HepG2 (cell line): Measurements from ENCODE around the gene WNK4. TPM values are rescaled to one million over a fixed set of nuclear protein-coding genes. Genes with fewer than 3 reads are reported as not detected.

ENCODE experiments used
- AGO2 ChIP-seq: fragments of 200-400 bp; formaldehyde crosslinking; optimal IDR thresholded peaks from 2 replicates; pipeline ENCODE3; 2017; ENCODE audit warnings: mild to moderate bottlenecking, low read depth, low read length, moderate library complexity
- ATF2 ChIP-seq: sonication (generic); formaldehyde crosslinking; IDR thresholded peaks from 2 replicates; pipeline ENCODE4 v1.4.0; 2020; ENCODE audit warnings: missing genetic modification reagents
- HCFC1 ChIP-seq: fragments of 150-350 bp; IDR thresholded peaks from 2 replicates; pipeline ENCODE4 v1.6.1; 2014; ENCODE audit warnings: low read depth, low read length
- IRF1 ChIP-seq: sonication (generic); formaldehyde crosslinking; IDR thresholded peaks from 2 replicates; pipeline ENCODE4 v1.4.0; 2020; ENCODE audit warnings: low read depth, mild to moderate bottlenecking, missing genetic modification reagents
- KAT7 ChIP-seq: IDR thresholded peaks from 2 replicates; pipeline ENCODE4 v1.6.1; 2018; ENCODE audit warnings: borderline replicate concordance, missing compliant biosample characterization
- KDM4B ChIP-seq: sonication (generic); formaldehyde crosslinking; IDR thresholded peaks from 2 replicates; pipeline ENCODE4 v1.4.0; 2020; ENCODE audit warnings: missing genetic modification reagents
- KDM5B ChIP-seq: sonication (generic); formaldehyde crosslinking; IDR thresholded peaks from 2 replicates; pipeline ENCODE4 v1.4.0; 2020; ENCODE audit warnings: missing genetic modification reagents, mild to moderate bottlenecking, borderline replicate concordance
- MAFF ChIP-seq: IDR thresholded peaks from 2 replicates; pipeline ENCODE4 v1.6.1; 2011; ENCODE audit warnings: low read depth, low read length, improper control_type of control experiment
- RBM39 ChIP-seq: fragments of 200-400 bp; formaldehyde crosslinking; IDR thresholded peaks from one replicate; pipeline ENCODE4 v1.6.1; 2018; ENCODE audit warnings: antibody characterized with exemption, mild to moderate bottlenecking, low read depth, low read length; ENCODE audit not compliant: poor library complexity, severe bottlenecking
- TEAD2 ChIP-seq: sonication (generic); formaldehyde crosslinking; IDR thresholded peaks from 2 replicates; pipeline ENCODE4 v1.9.0; 2021; ENCODE audit warnings: missing genetic modification reagents
- ZBTB20 ChIP-seq: sonication (generic); formaldehyde crosslinking; IDR thresholded peaks from 2 replicates; pipeline ENCODE4 v1.8.1; 2023; ENCODE audit warnings: missing genetic modification reagents, low read depth, mild to moderate bottlenecking, borderline replicate concordance
- ZBTB3 ChIP-seq: sonication (generic); formaldehyde crosslinking; IDR thresholded peaks from 2 replicates; pipeline ENCODE4 v1.4.0; 2020; ENCODE audit warnings: low read depth, mild to moderate bottlenecking, moderate library complexity, missing genetic modification reagents, borderline replicate concordance
- ZFX ChIP-seq: sonication (generic); formaldehyde crosslinking; IDR thresholded peaks from 2 replicates; pipeline ENCODE4 v1.4.0; 2020; ENCODE audit warnings: mild to moderate bottlenecking, low read depth, missing genetic modification reagents, moderate library complexity
- ZNF20 ChIP-seq: sonication (generic); formaldehyde crosslinking; IDR thresholded peaks from 2 replicates; pipeline ENCODE4 v1.4.0; 2020; ENCODE audit warnings: mild to moderate bottlenecking, moderate library complexity, missing genetic modification reagents
- ZNF317 ChIP-seq: sonication (generic); formaldehyde crosslinking; IDR thresholded peaks from 2 replicates; pipeline ENCODE4 v1.5.0; 2020; ENCODE audit warnings: mild to moderate bottlenecking, missing genetic modification reagents
- ZNF326 ChIP-seq: sonication (generic); formaldehyde crosslinking; IDR thresholded peaks from 2 replicates; pipeline ENCODE4 v1.4.0; 2020; ENCODE audit warnings: missing genetic modification reagents, borderline replicate concordance
- ZNF484 ChIP-seq: sonication (generic); formaldehyde crosslinking; IDR thresholded peaks from 2 replicates; pipeline ENCODE4 v1.5.1; 2020; ENCODE audit warnings: mild to moderate bottlenecking, low read depth, missing genetic modification reagents, borderline replicate concordance
- ZNF563 ChIP-seq: sonication (generic); formaldehyde crosslinking; IDR thresholded peaks from 2 replicates; pipeline ENCODE4 v1.8.0; 2022; ENCODE audit warnings: mild to moderate bottlenecking, moderate library complexity, missing genetic modification reagents
- ZNF704 ChIP-seq: sonication (generic); formaldehyde crosslinking; IDR thresholded peaks from 2 replicates; pipeline ENCODE4 v1.8.1; 2023; ENCODE audit warnings: mild to moderate bottlenecking, inconsistent platforms, moderate library complexity, missing genetic modification reagents, borderline replicate concordance
- ZNF850 ChIP-seq: sonication (generic); formaldehyde crosslinking; conservative IDR thresholded peaks from 2 replicates; pipeline ENCODE4 v1.9.0; 2021; ENCODE audit warnings: mild to moderate bottlenecking, missing genetic modification reagents
- polyA plus RNA-seq, 8 experiments: library from polyadenylated mRNA; depleted of rRNA in 3 of 8; stranded (reverse) in 7 of 8; unstranded in 1 of 8; fragments of >200 nt; fragmentation: Illumina TruSeq in 4 of 8; extraction: Trizol in 4 of 8; gene quantifications; 2 replicates each; pipeline versions ENCODE4 v1.2.1 to v1.2.3, GENCODE V29; 2011 to 2016; ENCODE audit warnings: low read depth in 4 of 8, missing spikeins in 1 of 8, mixed read lengths in 1 of 8; ENCODE audit not compliant: insufficient read depth in 1 of 8
- total RNA-seq, 5 experiments: library from RNA; depleted of rRNA; stranded (reverse); fragments of >200 nt; fragmentation: Illumina TruSeq; extraction: Trizol; gene quantifications; 2 replicates each; pipeline ENCODE4 v1.2.3, GENCODE V29; 2016; ENCODE audit warnings: low read depth in 1 of 5
- TF ChIP-seq, protein P1 (sequence below): IDR thresholded peaks from 2 replicates; pipeline ENCODE4 v1.6.1; 2012; ENCODE audit warnings: low read length, improper control_type of control experiment
- TF ChIP-seq, protein P2 (sequence below): IDR thresholded peaks from 2 replicates; pipeline ENCODE4 v1.6.1; 2016

The WNK4 gene
- total and polyA plus RNA-seq, 2 of the 13 experiments (the other 11 are each of a cell fraction or from before 2014, with no cell fraction given) = 2.7 to 13.7 TPM

GRCh38 chr17:42744806-42745617 is 35.4 kb upstream of the WNK4 start, which contains the start of gene EZH1 (continued):
- TF ChIP-seq ATF2 (CRISPR knock-in tag) = no peak
- TF ChIP-seq ZNF326 = no peak
- peak; percentile 88; the same call in 1 of the 2 replicates for TF ChIP-seq ZNF563 (CRISPR knock-in tag)
- peak; percentile 98 for TF ChIP-seq ZFX
- peak; percentile 88 for TF ChIP-seq AGO2
- TF ChIP-seq ZBTB3 = no peak
- no peak for TF ChIP-seq MAFF
- no peak for TF ChIP-seq HCFC1
- no peak for TF ChIP-seq ZNF484 (CRISPR knock-in tag)
- no peak for TF ChIP-seq IRF1 (CRISPR knock-in tag)
- TF ChIP-seq TEAD2 (CRISPR knock-in tag) = no peak; the same call in 1 of the 2 replicates
- TF ChIP-seq ZNF850 (CRISPR knock-in tag) = no peak
- no peak; the same call in 1 of the 2 replicates for TF ChIP-seq ZBTB20 (CRISPR knock-in tag)
- peak; percentile 39; the same call in 1 of the 2 replicates for TF ChIP-seq KAT7 (CRISPR knock-in tag)
- peak; percentile 52 for TF ChIP-seq RBM39
- peak; percentile 13; the same call in 1 of the 2 replicates for TF ChIP-seq KDM4B (CRISPR knock-in tag)
- TF ChIP-seq ZNF317 (CRISPR knock-in tag) = peak; percentile 37; the same call in 1 of the 2 replicates
- TF ChIP-seq, protein P1, sequence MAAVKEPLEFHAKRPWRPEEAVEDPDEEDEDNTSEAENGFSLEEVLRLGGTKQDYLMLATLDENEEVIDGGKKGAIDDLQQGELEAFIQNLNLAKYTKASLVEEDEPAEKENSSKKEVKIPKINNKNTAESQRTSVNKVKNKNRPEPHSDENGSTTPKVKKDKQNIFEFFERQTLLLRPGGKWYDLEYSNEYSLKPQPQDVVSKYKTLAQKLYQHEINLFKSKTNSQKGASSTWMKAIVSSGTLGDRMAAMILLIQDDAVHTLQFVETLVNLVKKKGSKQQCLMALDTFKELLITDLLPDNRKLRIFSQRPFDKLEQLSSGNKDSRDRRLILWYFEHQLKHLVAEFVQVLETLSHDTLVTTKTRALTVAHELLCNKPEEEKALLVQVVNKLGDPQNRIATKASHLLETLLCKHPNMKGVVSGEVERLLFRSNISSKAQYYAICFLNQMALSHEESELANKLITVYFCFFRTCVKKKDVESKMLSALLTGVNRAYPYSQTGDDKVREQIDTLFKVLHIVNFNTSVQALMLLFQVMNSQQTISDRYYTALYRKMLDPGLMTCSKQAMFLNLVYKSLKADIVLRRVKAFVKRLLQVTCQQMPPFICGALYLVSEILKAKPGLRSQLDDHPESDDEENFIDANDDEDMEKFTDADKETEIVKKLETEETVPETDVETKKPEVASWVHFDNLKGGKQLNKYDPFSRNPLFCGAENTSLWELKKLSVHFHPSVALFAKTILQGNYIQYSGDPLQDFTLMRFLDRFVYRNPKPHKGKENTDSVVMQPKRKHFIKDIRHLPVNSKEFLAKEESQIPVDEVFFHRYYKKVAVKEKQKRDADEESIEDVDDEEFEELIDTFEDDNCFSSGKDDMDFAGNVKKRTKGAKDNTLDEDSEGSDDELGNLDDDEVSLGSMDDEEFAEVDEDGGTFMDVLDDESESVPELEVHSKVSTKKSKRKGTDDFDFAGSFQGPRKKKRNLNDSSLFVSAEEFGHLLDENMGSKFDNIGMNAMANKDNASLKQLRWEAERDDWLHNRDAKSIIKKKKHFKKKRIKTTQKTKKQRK = no peak
- TF ChIP-seq, protein P2, sequence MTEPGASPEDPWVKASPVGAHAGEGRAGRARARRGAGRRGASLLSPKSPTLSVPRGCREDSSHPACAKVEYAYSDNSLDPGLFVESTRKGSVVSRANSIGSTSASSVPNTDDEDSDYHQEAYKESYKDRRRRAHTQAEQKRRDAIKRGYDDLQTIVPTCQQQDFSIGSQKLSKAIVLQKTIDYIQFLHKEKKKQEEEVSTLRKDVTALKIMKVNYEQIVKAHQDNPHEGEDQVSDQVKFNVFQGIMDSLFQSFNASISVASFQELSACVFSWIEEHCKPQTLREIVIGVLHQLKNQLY (CRISPR knock-in tag) = peak; percentile 46; the same call in 1 of the 2 replicates
- TF ChIP-seq ZNF20 (CRISPR knock-in tag) = no peak
- peak; percentile 90 for TF ChIP-seq ZNF704 (CRISPR knock-in tag)
- peak; percentile 86 for TF ChIP-seq KDM5B (CRISPR knock-in tag)
